HG02610 (cell line): ENCODE data around the gene CCDC182.

Source experiments
- ATAC-seq: cut with Tn5 transposase; IDR thresholded peaks from one replicate; pipeline ENCODE4 v1.9.1; 2021; ENCODE audit warnings: mild to moderate bottlenecking, moderate library complexity; ENCODE audit not compliant: unreplicated experiment

Gene CCDC182

GRCh38 chr17:57701124-57701523 is 44.0 kb downstream of the CCDC182 start:
- no peak for ATAC-seq

- ATAC-seq = no peak
These were observed 45.3 kb downstream of the CCDC182 start for GRCh38 chr17:57699751-57700219.

- no peak for ATAC-seq
These were observed 47.0 kb downstream of the CCDC182 start for GRCh38 chr17:57697891-57698711.

GRCh38 chr17:57697197-57697596 is 47.9 kb downstream of the CCDC182 start:
- no peak for ATAC-seq

- ATAC-seq = no peak
These were observed 49.0 kb downstream of the CCDC182 start for GRCh38 chr17:57696050-57696449.
